ENCODE data around the gene UROS. TPM values are rescaled to one million over a fixed set of nuclear protein-coding genes. Genes with fewer than 3 reads are reported as not detected.

UROS gene
- total RNA-seq, result 10 to 100 TPM; 30.8 to 32.9 TPM

- peaks cover 28% of the 10 kb centered on the region for H3K4me1 Mint-ChIP-seq (ENCODE audit: low read depth)
- H3K27ac Mint-ChIP-seq, result peak within 1 kb of the TSS; percentile 66
- peaks cover 14% of the 10 kb centered on the region for H3K36me3 Mint-ChIP-seq (ENCODE audit: low read depth)
- peak within 1 kb of the TSS; percentile 75 for H3K4me3 Mint-ChIP-seq
- H3K27me3 Mint-ChIP-seq (ENCODE audit: low read depth), result no peaks in the 10 kb centered on the region
- H3K9me3 Mint-ChIP-seq, result no peaks in the 10 kb centered on the region
- intact Hi-C loops (cut with micrococcal nuclease), result loop anchor here (1.0 to 10.0 kb wide), 5 partner anchors 73 to 1358 kb away; partner anchors contain the start of genes ABRAXAS2, EDRF1, FANK1 and LHPP
- DNase-seq, result peak; percentile 90
- CTCF ChIA-PET, result no interaction called here
These were observed at the start of gene UROS, which contains the start of gene BCCIP for GRCh38 chr10:125822878-125823662. Gene UROS, minus strand, starts transcription at chr10:125823258. Its CDS starts 6,759 bp downstream, at chr10:125816499. Gene BCCIP, plus strand, starts transcription at chr10:125823546. Its CDS starts 12 bp downstream, at chr10:125823558.

GRCh38 chr10:125871338-125871737 is 48.3 kb upstream of the UROS start:
- Mint-ChIP-seq H3K27me3 (ENCODE audit: low read depth) (no peaks in the 10 kb centered on the region), H3K4me1 (ENCODE audit: low read depth) (no peaks in the 10 kb centered on the region), H3K4me3 (no peak overlapping the region), H3K36me3 (ENCODE audit: low read depth) (peaks cover 13% of the 10 kb centered on the region), H3K27ac (no peak overlapping the region), H3K9me3 (peaks cover 5% of the 10 kb centered on the region)
- no peak for DNase-seq
- CTCF ChIA-PET, result interaction anchor here (0.6 kb wide), 1 partner anchor 43 kb away, joined by 3 read pairs; no protein-coding TSS in a partner anchor
- intact Hi-C loops (cut with micrococcal nuclease), result no loop called here

- Mint-ChIP-seq H3K4me1 (ENCODE audit: low read depth) (no peaks in the 10 kb centered on the region), H3K9me3 (no peaks in the 10 kb centered on the region), H3K27me3 (ENCODE audit: low read depth) (no peaks in the 10 kb centered on the region), H3K4me3 (no peak overlapping the region), H3K27ac (no peak overlapping the region), H3K36me3 (ENCODE audit: low read depth) (peaks cover 4% of the 10 kb centered on the region)
- DNase-seq, result peak; percentile 38
- intact Hi-C loops (cut with micrococcal nuclease), result loop anchor here (1.0 to 2.0 kb wide), 3 partner anchors 114 to 880 kb away; no protein-coding TSS in a partner anchor
- CTCF ChIA-PET, result interaction anchor here (0.6 to 2.0 kb wide), 4 partner anchors 10 to 112 kb away, joined by 3 to 6 read pairs (median 4); no protein-coding TSS in a partner anchor
These were observed 45.4 kb upstream of the UROS start for GRCh38 chr10:125868372-125868975.

GRCh38 chr10:125866421-125867029 is 43.5 kb upstream of the UROS start:
- no peaks in the 10 kb centered on the region for H3K9me3 Mint-ChIP-seq
- H3K4me1 Mint-ChIP-seq (ENCODE audit: low read depth), result no peaks in the 10 kb centered on the region
- no peak overlapping the region for H3K27ac Mint-ChIP-seq
- intact Hi-C loops (cut with micrococcal nuclease), result no loop called here
- H3K4me3 Mint-ChIP-seq, result no peak overlapping the region
- CTCF ChIA-PET, result interaction anchor here (0.6 to 0.7 kb wide), 2 partner anchors 501 to 777 kb away, joined by 3 read pairs; no protein-coding TSS in a partner anchor
- no peak for DNase-seq
- H3K36me3 Mint-ChIP-seq (ENCODE audit: low read depth), result peaks cover 4% of the 10 kb centered on the region
- no peaks in the 10 kb centered on the region for H3K27me3 Mint-ChIP-seq (ENCODE audit: low read depth)

GRCh38 chr10:125865120-125865519 is 42.1 kb upstream of the UROS start:
- Mint-ChIP-seq H3K9me3 (no peaks in the 10 kb centered on the region), H3K27ac (no peak overlapping the region), H3K36me3 (ENCODE audit: low read depth) (peaks cover 4% of the 10 kb centered on the region), H3K27me3 (ENCODE audit: low read depth) (no peaks in the 10 kb centered on the region), H3K4me3 (no peak overlapping the region), H3K4me1 (ENCODE audit: low read depth) (no peaks in the 10 kb centered on the region)
- CTCF ChIA-PET, result no interaction called here
- no peak for DNase-seq
- intact Hi-C loops (cut with micrococcal nuclease), result no loop called here

GRCh38 chr10:125859128-125859817 is 36.2 kb upstream of the UROS start:
- H3K36me3 Mint-ChIP-seq (ENCODE audit: low read depth), result no peaks in the 10 kb centered on the region
- CTCF ChIA-PET, result interaction anchor here (1.1 kb wide), 1 partner anchor 227 kb away, joined by 3 read pairs; no protein-coding TSS in a partner anchor

GRCh38 chr10:125857185-125857760 is 34.2 kb upstream of the UROS start:
- H3K4me1 Mint-ChIP-seq (ENCODE audit: low read depth), result no peaks in the 10 kb centered on the region
- CTCF ChIA-PET, result no interaction called here

More at GRCh38 chr10:125859128-125859817, 36.2 kb upstream of the UROS start:
- intact Hi-C loops (cut with micrococcal nuclease), result no loop called here
- H3K4me1 Mint-ChIP-seq (ENCODE audit: low read depth), result no peaks in the 10 kb centered on the region
- DNase-seq, result no peak
- no peak overlapping the region for H3K4me3 Mint-ChIP-seq
- H3K27ac Mint-ChIP-seq, result no peak overlapping the region
- H3K27me3 Mint-ChIP-seq (ENCODE audit: low read depth), result no peaks in the 10 kb centered on the region
- H3K9me3 Mint-ChIP-seq, result no peaks in the 10 kb centered on the region

GRCh38 chr10:125852487-125852886 is 29.4 kb upstream of the UROS start:
- CTCF ChIA-PET, result no interaction called here
- intact Hi-C loops (cut with micrococcal nuclease), result no loop called here

More at GRCh38 chr10:125857185-125857760, 34.2 kb upstream of the UROS start:
- H3K27ac Mint-ChIP-seq, result no peak overlapping the region
- intact Hi-C loops (cut with micrococcal nuclease), result no loop called here
- H3K4me3 Mint-ChIP-seq, result no peak overlapping the region
- DNase-seq, result no peak
- H3K9me3 Mint-ChIP-seq, result no peaks in the 10 kb centered on the region
- peaks cover 12% of the 10 kb centered on the region for H3K36me3 Mint-ChIP-seq (ENCODE audit: low read depth)
- H3K27me3 Mint-ChIP-seq (ENCODE audit: low read depth), result no peaks in the 10 kb centered on the region

GRCh38 chr10:125850766-125851731 is 28.0 kb upstream of the UROS start:
- Mint-ChIP-seq H3K36me3 (ENCODE audit: low read depth) (peaks cover 22% of the 10 kb centered on the region), H3K4me3 (no peak overlapping the region), H3K4me1 (ENCODE audit: low read depth) (no peaks in the 10 kb centered on the region), H3K27me3 (ENCODE audit: low read depth) (no peaks in the 10 kb centered on the region), H3K9me3 (no peaks in the 10 kb centered on the region), H3K27ac (no peak overlapping the region)
- intact Hi-C loops (cut with micrococcal nuclease), result no loop called here
- CTCF ChIA-PET, result interaction anchor here (0.6 kb wide), 1 partner anchor 31 kb away, joined by 3 read pairs; no protein-coding TSS in a partner anchor
- no peak for DNase-seq

More at GRCh38 chr10:125852487-125852886, 29.4 kb upstream of the UROS start:
- H3K27ac Mint-ChIP-seq, result no peak overlapping the region
- H3K36me3 Mint-ChIP-seq (ENCODE audit: low read depth), result peaks cover 21% of the 10 kb centered on the region
- no peaks in the 10 kb centered on the region for H3K9me3 Mint-ChIP-seq
- no peaks in the 10 kb centered on the region for H3K4me1 Mint-ChIP-seq (ENCODE audit: low read depth)
- H3K27me3 Mint-ChIP-seq (ENCODE audit: low read depth), result no peaks in the 10 kb centered on the region
- no peak for DNase-seq
- H3K4me3 Mint-ChIP-seq, result no peak overlapping the region

- Mint-ChIP-seq H3K9me3 (no peaks in the 10 kb centered on the region), H3K4me3 (no peak overlapping the region), H3K27ac (no peak overlapping the region), H3K36me3 (ENCODE audit: low read depth) (peaks cover 22% of the 10 kb centered on the region), H3K4me1 (ENCODE audit: low read depth) (no peaks in the 10 kb centered on the region), H3K27me3 (ENCODE audit: low read depth) (no peaks in the 10 kb centered on the region)
- DNase-seq, result no peak
- CTCF ChIA-PET, result no interaction called here
- intact Hi-C loops (cut with micrococcal nuclease), result no loop called here
These were observed 26.4 kb upstream of the UROS start for GRCh38 chr10:125849448-125849847.

GRCh38 chr10:125848857-125849256 is 25.8 kb upstream of the UROS start:
- DNase-seq, result no peak
- no peaks in the 10 kb centered on the region for H3K9me3 Mint-ChIP-seq
- CTCF ChIA-PET, result no interaction called here
- H3K27ac Mint-ChIP-seq, result no peak overlapping the region
- H3K4me3 Mint-ChIP-seq, result no peak overlapping the region
- peaks cover 21% of the 10 kb centered on the region for H3K36me3 Mint-ChIP-seq (ENCODE audit: low read depth)
- H3K4me1 Mint-ChIP-seq (ENCODE audit: low read depth), result no peaks in the 10 kb centered on the region
- intact Hi-C loops (cut with micrococcal nuclease), result no loop called here
- H3K27me3 Mint-ChIP-seq (ENCODE audit: low read depth), result no peaks in the 10 kb centered on the region
